Measurements from ENCODE around the gene NPEPPS.

- TF ChIP-seq ZBTB1 (tag by site-specific recombination; IDR thresholded peaks at IDR 0.05) = no peak
- no peak for TF ChIP-seq CTCF (tag by site-specific recombination; IDR thresholded peaks at IDR 0.05)
- TF ChIP-seq ZNF560 (tag by site-specific recombination; IDR thresholded peaks at IDR 0.05; ENCODE audit: borderline replicate concordance) = no peak
These were observed 103.1 kb downstream of the NPEPPS start for GRCh38 chr17:47633996-47634395.

Data from HEK293 (cell line).